ENCODE results near the gene BOD1L1.
"Not testable (repeated sequence)": the region's sequence is repeated elsewhere in the genome, so short reads cannot be mapped to it uniquely, and the experiment has no call there.

The BOD1L1 gene

DNA sequence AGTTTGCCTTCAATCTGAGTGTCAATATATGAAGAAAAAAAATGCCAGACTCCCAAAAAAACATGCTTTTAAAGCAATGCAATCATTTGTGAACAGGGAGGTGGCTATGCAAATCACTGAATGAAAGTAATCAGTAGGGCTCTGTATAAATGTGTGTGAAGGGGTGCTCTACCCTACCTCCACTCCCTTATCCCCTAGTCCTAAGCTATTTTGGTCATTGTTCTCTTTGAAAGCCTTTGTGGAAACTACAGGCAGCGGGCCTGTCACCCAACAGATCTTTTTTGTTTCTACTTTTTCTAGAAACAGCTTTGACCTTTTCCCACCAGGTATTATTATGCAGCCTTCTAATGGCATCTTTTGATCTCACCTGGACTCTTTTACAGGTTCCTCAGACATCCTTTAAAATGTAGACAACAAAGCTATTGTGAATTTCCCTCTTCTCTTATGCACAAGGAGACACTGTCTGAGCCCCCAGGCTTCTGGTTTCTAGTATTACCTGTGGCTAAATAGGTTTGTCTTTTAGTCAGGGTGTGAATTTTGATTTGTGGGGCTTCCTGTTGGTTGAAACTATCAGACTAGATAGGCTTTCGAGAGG lies 9.2 kb downstream of the BOD1L1 start:
- DNase-seq: no peak

DNA sequence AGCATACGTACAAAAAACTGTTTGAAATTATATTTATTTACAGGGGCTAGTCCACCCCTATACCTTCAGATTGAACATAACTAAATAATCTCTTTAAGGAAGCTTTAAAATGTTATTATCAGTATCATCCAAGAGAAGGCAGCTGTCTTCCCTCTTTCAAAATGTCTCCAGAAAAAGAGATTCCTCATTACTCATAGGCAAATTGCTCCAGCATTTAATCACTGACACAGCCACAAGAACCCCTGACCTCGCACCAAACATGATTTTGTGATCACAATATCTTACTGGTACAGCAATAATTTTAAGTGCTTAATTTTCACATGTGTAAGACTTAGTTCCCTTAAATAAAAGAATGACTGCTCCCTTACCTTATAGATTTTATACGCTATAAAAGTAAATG lies 9.7 kb downstream of the BOD1L1 start:
- DNase-seq: no peak

DNA sequence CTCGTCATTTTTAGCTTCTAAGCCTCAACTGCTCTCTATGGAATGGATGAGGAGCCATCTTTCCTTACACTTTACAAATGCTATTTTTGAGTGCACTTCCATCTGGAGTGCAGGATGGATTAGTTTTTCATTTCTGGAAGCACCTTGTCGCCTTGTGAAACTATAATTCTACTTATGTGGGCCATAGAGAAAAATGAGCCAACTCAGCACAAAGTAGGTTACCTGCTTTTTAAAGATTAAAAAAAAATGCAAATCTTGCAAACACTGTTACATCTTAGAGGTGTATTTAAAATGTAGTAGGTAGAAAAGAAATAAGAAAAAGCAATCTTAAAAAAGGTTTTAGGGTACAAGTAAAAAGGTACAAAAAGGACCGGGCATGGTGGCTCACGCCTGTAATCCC lies 10.9 kb downstream of the BOD1L1 start:
- DNase-seq: no peak

DNA sequence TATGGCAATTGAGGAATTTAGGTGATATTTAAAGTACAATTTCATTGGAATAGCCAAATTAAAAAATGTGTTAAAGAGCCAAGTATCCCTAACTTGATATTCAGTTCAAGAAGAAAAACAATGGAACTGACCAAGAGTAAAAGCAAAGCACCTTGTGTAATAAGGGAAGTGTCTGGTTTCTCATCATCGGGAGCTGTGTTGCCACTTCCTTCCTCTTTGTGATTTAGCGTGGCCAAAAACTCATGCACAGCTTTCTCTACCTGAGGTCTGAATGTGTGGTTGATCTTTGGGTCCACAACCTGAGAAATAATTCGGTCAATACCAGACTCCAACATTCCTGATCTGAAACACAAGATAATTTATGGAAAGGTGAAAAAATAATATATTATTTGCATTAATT lies 12.4 kb downstream of the BOD1L1 start:
- no peak for DNase-seq

DNA sequence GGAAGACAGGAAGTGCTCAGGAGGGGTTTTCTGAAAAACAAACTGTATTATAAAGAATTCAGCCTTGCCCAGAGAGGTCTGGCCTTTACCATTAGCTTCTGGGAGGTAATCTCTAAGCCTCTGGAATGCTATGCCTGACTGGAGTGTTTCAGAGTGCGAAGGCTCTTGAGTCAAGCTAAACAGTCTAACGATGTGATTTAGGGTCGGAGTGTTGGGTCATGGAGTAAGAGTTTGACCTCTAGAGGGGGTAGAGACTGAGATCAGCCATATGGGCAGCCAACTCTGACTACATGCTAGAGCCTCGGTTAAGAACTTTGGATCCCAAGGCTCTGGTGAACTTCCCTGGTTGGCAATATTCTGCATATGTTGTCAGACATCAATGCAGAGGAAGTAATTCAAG lies 15.0 kb downstream of the BOD1L1 start:
- DNase-seq: no peak

DNA sequence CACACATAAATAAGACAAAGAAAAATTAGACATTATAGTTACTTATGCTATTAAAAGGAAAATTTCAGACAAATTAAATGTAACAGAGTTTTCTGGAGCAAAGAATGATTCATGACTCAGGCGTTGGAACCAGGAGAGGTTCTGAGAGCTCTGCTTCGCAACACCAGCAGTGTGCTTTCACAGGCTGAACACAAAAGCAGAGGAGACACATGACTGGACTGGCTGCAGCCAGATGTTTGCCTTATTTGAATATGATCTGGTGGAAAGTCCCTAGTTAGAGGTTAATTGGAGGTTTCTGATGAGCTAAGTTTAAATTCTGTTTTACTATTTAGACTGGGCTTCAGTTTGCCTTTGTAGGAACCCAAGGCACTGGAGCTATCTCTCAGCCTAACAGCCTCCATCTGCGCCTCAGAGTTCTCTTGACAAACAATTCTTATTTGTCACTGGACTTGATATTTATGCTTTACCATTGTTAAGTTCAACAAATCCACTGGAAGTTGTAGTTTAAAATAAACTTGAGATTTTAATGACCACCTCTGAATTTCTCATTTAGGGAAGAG lies 16.2 kb downstream of the BOD1L1 start:
- DNase-seq: no peak

DNA sequence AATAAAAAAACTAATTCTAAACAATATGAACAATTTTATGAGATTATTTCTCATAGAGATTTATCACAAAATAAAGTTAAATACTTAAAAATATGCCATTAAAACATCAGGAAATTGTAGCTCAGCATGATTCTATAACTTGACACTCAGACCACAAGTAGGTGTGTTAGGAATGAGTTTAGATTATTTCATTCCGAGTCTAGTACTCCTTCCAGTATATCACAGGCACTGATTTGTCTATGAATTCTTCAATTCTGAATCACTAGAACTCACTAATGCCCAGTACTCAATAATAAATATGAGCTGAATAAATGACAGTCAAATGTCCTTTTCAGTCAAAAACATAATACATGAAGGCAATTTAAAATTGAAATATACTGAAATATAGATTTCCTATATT lies 22.2 kb downstream of the BOD1L1 start:
- no peak for DNase-seq

DNA sequence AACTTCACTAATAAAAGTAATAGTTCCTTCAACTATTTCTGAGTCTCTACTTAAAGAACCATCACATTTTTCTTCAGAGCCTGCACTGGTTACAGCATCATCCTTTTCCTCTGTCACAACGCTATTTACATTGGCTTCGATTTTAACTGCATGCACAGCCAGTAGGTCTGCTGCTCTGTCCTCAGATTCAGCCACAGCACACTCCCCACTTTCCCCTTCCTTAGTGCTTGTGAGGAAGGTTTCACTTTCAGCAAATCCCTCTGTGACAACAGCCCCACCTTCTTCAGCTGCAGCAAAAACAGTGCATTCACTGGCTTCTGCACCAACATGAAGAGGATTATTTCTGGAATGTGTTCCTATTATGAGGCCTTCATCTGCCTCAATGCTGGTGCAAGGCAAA lies 25.7 kb downstream of the BOD1L1 start:
- no peak for DNase-seq

DNA sequence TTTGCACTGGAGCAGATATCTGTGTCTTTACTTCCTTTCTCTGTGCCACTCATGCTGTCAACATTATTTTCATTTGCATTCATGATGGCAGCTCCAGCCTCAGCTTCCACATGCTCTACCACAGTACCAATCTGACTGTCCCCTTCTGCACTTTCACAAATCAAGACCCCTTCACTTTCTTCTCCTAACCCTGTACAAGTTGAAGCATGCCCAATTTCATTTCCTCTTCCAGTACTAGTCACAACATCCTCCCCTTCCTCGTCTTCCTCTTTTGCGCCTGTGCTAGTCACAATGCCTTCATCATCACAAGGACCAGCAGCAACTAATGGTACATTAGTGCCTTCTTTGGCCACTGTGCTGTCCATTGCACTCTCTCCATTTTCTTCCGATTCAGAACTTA lies 26.5 kb downstream of the BOD1L1 start:
- DNase-seq: no peak

DNA sequence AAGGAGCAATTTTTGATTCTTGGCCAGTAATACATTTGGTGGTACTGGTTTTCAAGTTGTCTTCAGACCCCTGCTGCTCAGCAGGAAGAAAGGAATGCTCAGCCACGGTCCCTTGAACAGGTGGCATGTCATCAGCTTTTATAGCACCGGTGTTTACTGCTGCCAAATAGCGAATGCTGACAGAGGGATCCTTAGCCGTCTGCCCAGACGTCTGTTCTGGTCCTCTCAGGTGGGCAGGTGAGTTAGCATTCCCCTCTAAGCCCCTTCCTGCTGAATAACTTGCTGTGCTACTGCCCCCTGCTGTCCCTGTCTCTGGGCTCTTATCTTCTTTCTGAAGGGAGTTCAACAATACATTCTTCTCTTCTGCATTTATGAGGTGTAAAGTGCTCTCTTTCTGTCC lies 28.4 kb downstream of the BOD1L1 start:
- DNase-seq: no peak

DNA sequence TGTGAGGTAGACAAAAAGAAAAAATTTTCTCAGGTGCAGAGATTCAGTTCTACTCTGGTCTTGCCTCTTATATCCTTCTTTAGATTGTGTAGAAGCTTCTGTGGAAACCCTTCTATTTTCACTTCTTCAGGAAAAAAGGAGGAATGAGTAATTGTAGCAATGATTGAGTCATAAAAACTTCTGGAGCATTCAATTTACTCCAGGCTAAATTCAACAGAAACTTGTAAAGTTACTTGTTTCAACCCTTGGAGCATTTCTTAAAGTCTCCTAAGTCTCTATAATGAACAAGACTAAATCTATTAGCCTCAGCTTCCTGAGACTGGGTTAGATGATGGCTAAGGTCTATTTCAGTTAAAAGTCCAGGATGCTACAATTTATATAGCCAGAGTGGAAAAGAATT lies 29.9 kb downstream of the BOD1L1 start:
- DNase-seq: no peak

DNA sequence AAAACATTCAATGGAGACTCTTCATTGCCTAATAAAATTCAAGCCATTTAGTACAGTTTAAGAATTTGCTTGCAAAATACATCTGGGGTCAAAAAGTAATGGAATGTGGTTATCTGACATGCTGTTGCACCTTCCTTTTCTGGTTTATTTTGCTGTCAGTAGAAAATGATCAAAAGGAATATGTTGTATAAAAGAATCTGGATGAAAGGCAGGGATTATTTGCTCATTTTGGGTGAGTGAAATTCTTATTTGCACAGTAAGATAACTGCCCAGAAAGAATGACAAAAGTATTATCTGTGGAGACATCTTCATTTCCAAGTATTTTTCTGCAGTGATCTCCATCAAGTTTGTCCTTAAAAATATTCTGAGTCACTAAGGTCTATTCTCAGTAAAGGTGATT lies 30.4 kb downstream of the BOD1L1 start:
- no peak for DNase-seq

DNA sequence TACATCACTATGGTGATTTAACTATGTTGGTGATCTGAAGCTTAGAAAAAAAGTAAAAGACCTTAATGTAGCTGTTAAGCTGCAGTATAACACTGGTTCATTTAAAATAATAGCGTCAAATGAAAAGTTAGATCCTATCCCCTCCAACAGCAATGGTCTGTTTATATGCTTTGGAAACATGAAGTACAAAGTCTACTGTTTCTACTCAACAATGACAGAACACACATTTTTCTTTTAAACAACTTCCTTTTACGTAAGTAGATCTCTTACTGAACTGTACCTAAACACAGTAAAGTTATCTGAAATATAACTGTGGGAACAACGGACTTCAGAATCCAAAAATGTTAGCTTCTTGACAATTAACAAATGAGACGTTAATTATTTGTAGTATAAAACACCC lies 35.3 kb downstream of the BOD1L1 start:
- no peak for DNase-seq

DNA sequence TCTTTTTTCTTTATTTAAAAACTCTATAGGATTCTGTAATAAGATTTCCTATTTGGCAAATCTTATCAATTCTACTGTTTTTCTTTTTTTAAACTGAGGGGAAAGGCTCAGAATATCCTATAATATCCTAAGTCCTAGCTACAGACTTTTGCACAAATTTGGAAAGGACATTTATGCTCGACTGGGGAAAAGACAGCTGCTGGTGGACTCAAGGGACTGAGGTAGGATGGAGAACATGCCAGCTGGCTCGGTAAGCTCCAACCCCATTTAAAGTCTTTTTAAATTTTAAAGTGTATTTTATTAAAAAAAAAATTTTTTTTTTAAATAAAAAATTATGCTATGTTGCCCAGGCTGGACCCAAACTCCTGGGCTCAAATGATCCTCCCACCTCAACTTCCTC lies 36.8 kb downstream of the BOD1L1 start:
- no peak for DNase-seq

DNA sequence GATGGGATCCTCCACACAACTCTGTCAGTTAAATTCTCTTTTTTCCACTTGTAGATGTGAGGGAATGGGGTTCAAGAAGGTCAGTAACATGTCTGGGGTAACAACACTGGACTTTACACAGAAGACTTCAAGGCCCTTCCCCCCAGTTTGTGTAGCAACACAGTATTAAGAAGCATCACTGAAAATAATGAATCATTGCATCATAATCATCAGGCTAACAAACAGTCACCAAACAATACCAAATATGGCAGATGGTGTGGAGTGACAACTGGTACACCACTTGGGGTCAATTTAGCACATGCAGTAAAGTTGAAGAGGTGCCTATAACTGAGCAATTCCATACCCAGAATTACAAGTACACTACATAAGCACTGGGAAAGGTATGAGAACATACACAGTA lies 38.6 kb downstream of the BOD1L1 start:
- DNase-seq: no peak

DNA sequence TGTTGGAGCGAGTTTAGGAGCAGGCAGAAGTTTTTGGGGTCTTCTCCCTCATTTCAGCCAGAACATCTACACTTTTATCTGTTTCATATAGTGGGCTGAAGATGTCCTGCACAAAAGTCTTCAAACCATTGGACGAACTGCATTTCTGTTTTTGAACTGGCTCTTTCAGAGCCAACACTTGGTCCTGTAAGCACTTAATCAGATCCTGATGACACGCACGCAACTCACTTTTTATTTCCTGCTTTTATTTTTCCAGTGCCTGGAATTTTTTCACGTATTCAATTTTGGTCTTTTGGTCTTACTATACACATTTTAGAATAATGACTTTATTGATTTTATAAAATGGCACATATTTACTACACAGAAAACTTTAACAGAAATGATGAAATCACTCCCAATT lies 43.0 kb downstream of the BOD1L1 start:
- DNase-seq: no peak

DNA sequence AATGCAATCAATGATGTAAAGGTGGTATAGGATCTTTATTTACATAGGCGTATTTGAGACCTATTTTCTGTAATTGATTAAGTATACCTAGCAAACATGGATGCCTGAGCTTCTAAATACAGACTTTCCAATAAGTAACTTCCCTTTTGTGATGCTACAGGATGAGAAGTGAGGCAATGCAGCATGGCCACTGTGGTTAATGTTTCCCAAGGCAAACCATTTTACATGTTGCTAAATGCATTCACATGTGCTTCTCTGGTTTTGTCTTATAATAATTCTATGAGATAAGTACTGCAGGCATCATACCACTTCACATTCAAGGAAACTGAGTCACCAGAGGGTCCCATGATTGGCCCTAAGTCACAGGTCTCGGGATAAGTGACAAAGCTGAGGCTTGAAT lies 47.5 kb downstream of the BOD1L1 start:
- no peak for DNase-seq

DNA sequence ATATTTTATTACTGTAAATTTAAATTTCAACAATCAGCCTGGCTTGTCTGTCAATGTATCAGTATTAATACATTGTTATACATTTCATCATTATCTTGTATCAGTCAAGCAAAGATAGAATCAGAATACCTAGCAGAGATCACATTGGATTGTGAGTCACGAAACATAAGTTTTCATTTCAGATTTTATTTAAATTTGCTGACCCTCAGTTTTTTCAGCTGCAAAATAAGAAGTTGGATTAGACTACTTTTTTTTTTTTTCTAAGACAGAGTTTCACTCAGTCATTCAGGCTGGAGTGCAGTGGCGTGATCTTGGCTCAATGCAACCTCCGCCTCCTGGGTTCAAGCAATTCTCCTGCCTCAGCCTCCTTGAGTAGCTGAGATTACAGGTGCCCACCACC lies 49.9 kb downstream of the BOD1L1 start:
- no peak for DNase-seq

DNA sequence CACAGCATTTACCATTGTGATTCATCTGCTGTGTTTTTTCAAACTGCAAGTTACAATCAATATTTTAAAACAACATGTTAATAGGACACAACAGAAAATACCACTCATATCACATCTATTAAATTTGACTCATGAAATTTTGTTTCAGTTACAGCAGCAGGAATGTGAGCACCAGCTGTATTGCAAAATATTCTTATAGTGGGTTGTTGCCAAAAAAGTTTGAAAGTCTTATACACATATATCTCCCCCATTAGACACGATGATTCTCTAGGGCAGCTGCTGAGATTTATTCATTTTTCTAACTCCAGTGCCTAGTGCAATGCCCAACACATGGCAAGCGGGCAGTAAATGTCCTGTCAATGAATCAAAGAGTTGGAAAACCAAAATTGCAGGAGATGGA lies 56.6 kb downstream of the BOD1L1 start:
- DNase-seq: no peak

DNA sequence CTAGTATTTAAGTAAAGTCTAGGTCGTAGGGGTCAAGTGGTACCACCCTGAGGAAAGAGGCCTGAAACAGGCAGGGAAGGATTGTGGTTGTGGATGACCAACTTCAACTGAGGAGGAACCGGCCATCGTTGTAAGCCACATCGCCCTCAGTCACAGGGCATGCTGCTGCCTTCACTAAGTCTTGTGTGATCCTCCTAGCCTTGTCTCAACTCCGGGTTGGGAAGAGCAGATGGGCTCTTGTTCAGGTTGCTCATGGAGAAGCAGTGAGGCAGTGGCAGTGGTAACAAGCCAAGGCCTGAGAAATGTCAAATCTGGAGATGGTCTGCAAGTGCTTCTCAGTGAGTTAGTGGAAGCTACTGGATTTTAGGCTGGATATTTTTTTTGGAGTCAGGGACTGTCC lies 60.4 kb downstream of the BOD1L1 start:
- no peak for DNase-seq

DNA sequence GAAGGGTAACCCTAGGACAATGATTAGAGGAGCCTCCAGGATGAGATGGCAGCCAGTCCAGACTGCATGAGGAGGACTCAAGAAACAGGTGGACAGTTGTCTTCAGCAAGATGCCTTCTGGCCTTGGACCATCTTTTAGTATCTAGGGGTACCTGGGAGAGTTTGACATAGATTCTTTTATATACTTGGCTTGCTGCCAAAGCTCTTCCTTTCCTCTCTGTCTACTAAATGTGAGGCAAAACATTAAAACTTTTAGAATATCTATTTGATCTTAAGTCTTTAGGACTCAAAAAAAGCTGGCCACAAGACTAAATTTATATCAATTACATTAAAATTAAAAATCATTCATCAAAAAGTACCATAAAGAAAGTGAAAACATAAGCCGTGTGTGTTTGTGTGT lies 64.6 kb downstream of the BOD1L1 start:
- no peak for DNase-seq

DNA sequence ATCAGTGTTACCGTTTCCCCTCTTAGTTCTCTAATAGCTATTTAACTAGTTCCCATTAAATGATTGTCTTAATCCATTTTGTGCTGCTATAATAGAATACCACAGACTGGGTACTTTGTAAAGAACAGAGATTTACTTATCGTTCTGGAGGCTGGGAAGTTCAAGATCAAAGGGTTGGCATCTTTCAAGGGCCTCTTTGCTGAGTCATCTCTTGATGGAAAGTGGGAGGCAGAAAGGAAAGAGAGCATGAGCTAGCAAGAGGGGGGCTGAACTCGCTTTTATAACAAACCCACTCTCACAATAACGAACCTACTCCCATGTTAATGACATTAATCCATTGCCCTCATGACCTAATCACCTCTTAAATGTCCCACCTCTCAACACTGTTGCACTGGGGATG lies 65.9 kb downstream of the BOD1L1 start:
- no peak for DNase-seq

DNA sequence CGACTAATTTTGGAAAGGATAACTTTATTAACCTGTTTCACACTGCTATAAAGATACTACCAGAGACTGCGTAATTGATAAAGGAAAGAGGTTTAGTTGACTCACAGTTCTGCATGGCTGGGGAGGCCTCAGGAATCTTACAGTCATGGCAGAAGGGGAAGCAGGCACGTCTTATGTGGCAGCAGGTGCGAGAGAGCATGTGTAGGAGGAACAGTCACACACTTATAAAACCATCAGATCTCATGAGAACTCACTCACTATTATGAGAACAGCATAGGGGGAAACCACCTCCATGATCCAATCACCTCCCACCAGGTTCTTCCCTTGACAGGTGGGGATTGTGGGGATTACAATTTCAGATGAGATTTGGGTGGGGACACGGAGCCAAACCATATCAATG lies 67.4 kb downstream of the BOD1L1 start:
- not testable (repeated sequence) for DNase-seq

DNA sequence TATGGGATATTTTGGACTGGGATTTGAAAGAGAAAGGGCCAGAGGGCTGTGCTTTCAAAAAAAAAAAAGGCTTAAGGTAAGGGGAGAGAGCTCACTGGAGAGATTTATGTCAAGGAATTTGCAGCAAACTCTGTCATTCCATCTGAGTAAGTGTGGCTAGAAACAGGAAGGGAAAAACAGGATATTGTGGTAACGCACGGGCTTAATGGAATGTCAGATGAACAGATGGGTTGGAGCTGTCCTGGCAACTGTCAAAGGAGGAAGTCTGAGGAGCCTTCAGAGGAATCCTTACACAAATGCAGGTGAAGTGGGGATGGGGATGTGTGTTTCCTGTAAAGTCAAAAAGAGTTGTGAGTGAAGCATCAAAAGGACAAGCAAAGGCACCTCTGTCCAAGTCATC lies 68.1 kb downstream of the BOD1L1 start:
- no peak for DNase-seq

DNA sequence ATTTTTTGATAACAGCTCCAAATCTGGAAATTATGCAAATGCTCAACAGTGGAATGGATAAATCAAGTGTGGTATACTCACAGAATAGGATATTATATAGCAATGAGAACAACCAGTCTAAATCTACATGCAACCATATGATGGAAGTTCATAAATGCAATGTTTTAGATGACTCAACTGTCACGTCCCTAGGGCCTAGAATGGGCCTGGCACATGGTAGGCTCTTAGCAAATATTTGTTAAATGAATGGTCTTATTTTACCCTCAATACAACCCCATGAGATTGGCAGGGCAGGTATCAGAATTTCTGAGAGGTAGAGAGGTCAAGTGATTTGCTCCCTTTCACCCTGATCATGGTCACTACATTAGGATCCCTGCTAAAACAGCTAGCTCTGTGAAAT lies 68.6 kb downstream of the BOD1L1 start:
- no peak for DNase-seq

DNA sequence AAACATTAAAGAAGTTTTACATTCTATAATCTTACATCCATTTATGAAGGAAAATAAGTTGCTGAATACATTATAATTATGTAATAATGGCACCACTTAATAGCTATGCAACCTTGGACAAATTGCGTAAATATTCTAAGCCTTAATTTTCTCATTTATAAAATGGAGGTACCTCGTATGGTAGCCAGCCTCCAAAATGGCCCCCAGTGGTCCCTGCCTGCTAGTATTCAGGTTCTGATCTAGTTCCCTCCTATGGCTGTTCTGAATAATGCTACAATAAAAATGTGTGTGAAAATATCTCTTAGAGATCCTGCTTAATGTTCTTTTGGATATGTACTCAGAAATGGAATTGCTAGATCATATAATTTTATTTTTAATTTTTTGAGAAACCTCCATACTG lies 72.2 kb downstream of the BOD1L1 start:
- DNase-seq: no peak
